Pancreas (tissue), 10 donors: Measurements from ENCODE around the gene FAM117A. TPM values are rescaled to one million over a fixed set of nuclear protein-coding genes. Genes with fewer than 3 reads are reported as not detected.
"Not testable (repeated sequence)": the region's sequence is repeated elsewhere in the genome, so short reads cannot be mapped to it uniquely, and the experiment has no call there.

ENCODE experiments used
- ATAC-seq, 4 donors: fragments of 200-7000 bp; cut with Tn5 transposase; one replicate each; pipeline versions ENCODE4 v1.8.0 to v1.9.1; 2020; ENCODE audit warnings: mild to moderate bottlenecking in 4 of 4, moderate library complexity in 4 of 4
- DNase-seq, 6 donors: peaks; one replicate each; pipeline ENCODE4 v3.0.0-alpha.2; 2020
- FAIRE-seq: peaks from 2 replicates; lab custom pipeline; 2012; peaks lifted over from hg19 to GRCh38; lab: Jason Lieb, UNC
- H3K27ac ChIP-seq, 4 donors: fragments of 200-600 bp; sonication (generic); 1 replicate in 3 of 4; 2 replicates in 1 of 4; pipeline versions ENCODE4 v1.5.0 to v1.8.0; 2020
- H3K27me3 ChIP-seq, 4 donors: fragments of 200-600 bp; one replicate each; pipeline ENCODE4 v1.8.0; 2021
- H3K36me3 ChIP-seq, 3 donors: fragments of 200-600 bp; sonication (generic) in 1 of 3; one replicate each; pipeline versions ENCODE4 v1.5.0 to v1.8.0; 2020 to 2021
- H3K4me1 ChIP-seq, 3 donors: fragments of 200-600 bp; one replicate each; pipeline ENCODE4 v1.8.0; 2021
- H3K4me3 ChIP-seq, 4 donors: fragments of 200-600 bp; sonication (generic) in 2 of 4; one replicate each; pipeline versions ENCODE4 v1.5.0 to v1.8.0; 2020 to 2021
- H3K9me3 ChIP-seq, 4 donors: fragments of 200-600 bp; one replicate each; pipeline ENCODE4 v1.8.0; 2021
- WGBS, 2 donors: extraction: QIAGEN DNeasy Blood & Tissue Kit; methylation state at CpG; one replicate each; pipeline ENCODE4 v1.1.7; 2013; 5-methylcytosine and 5-hydroxymethylcytosine counted together
- intact Hi-C, 3 donors: fragments of 100-400 bp; cut with DNase I; formaldehyde crosslinking; loops; one replicate each; pipeline versions ENCODE4 v1.11.1 to v1.14.2; 2022
- polyA plus RNA-seq, 2 donors: library from polyadenylated mRNA; stranded (reverse); fragments of 200-250 nt; gene quantifications; one replicate each; pipeline ENCODE4 v1.2.3, GENCODE V29; 2013
- total RNA-seq, 6 donors: library from RNA; stranded (reverse); fragmentation: NEBNext Ultra II Directional in 4 of 6; extraction: Animal tissue kit (Norgen Biotek cat#: 25700) in 4 of 6; gene quantifications; one replicate each; pipeline versions ENCODE4 v1.2.1 to v1.2.4, GENCODE V29; 2021 to 2023
- TF ChIP-seq, protein P1 (sequence below), 4 donors: fragments of 200-600 bp; sonication (generic) in 3 of 4; IDR thresholded peaks; one replicate each; pipeline versions ENCODE4 v1.5.0 to v1.8.0; 2021; ENCODE audit warnings: antibody characterized with exemption in 4 of 4
- donor health status: healthy with polysubstance abuse.
- donor health status: DM: no; HTN: no; CAD: no; lungs with moderate emphysema.
- donor health status: DM: no; HTN: no; CAD: no.
- donor health status: control.
- donor health status: control.
- donor health status: Bipolar disorder and iron deficiency.
- donor health status: DM: yes; HTN: yes; CAD: no.
- donor health status: DM: no; HTN: no; CAD: no.
- donor health status: DM: no; HTN: no; CAD: no.
- donor health status: DM: yes; HTN: yes; CAD: no.

Gene FAM117A
- total and polyA plus RNA-seq, 8 donors: 5.3 to 14.8 (median 8.5) TPM

- H3K4me3 ChIP-seq: no peak overlapping the region
- no peaks in the 10 kb centered on the region for H3K9me3 ChIP-seq
- H3K4me1 ChIP-seq: peaks cover 0 to 14% (median 4%) of the 10 kb centered on the region in 3 donors
- WGBS, 2 donors: 57 to 60% methylated on average over 6 of the region's 6 CpGs
- no peaks in the 10 kb centered on the region for H3K27me3 ChIP-seq
- TF ChIP-seq, protein P1, sequence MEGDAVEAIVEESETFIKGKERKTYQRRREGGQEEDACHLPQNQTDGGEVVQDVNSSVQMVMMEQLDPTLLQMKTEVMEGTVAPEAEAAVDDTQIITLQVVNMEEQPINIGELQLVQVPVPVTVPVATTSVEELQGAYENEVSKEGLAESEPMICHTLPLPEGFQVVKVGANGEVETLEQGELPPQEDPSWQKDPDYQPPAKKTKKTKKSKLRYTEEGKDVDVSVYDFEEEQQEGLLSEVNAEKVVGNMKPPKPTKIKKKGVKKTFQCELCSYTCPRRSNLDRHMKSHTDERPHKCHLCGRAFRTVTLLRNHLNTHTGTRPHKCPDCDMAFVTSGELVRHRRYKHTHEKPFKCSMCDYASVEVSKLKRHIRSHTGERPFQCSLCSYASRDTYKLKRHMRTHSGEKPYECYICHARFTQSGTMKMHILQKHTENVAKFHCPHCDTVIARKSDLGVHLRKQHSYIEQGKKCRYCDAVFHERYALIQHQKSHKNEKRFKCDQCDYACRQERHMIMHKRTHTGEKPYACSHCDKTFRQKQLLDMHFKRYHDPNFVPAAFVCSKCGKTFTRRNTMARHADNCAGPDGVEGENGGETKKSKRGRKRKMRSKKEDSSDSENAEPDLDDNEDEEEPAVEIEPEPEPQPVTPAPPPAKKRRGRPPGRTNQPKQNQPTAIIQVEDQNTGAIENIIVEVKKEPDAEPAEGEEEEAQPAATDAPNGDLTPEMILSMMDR (IDR thresholded peaks at IDR 0.05): no peak
- H3K27ac ChIP-seq: no peak overlapping the region
- no peak for ATAC-seq
- FAIRE-seq: no peak
- DNase-seq: no peak
- intact Hi-C loops: loop anchor here in 1 of 3 donors (10.0 kb wide), 1 partner anchor 46 kb away; no protein-coding TSS in a partner anchor
- H3K36me3 ChIP-seq: no peaks in the 10 kb centered on the region
These were observed 2.9 kb downstream of the FAM117A start for GRCh38 chr17:49760932-49761558.

GRCh38 chr17:49760296-49760695 is 3.6 kb downstream of the FAM117A start:
- Histone ChIP-seq H3K4me3 (no peak overlapping the region), H3K36me3 (no peaks in the 10 kb centered on the region), H3K27me3 (no peaks in the 10 kb centered on the region), H3K27ac (no peak overlapping the region), H3K9me3 (no peaks in the 10 kb centered on the region), H3K4me1 (peaks cover 0 to 12% (median 4%) of the 10 kb centered on the region in 3 donors)
- DNase-seq (no peak), FAIRE-seq (no peak), ATAC-seq (no peak)
- TF ChIP-seq, protein P1 (IDR thresholded peaks at IDR 0.05): no peak
- intact Hi-C loops: loop anchor here in 1 of 3 donors (10.0 kb wide), 1 partner anchor 45 kb away; no protein-coding TSS in a partner anchor
- WGBS, 2 donors: 48 to 74% methylated on average over 1 of the region's 1 CpG

DNA sequence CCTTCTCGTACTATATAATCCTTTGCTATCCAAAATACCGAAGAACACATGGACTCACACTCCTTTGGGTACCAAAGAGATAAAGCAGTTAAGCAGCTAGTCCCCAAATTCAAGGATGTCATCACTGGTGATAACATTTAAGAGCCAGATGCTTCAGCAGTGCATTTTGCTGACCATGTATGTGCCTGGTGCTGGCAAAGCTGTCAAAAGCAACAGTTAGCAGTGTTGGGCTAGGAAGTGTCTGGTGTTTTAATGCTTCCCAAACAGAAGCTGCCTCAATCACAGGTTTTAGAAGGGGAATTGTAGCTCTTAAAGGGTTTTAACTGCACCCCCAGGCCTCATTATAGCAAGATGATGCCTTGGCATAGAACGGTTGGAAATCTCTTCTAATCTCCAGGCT is 4.7 kb downstream of the FAM117A start:
- H3K4me3 ChIP-seq: no peak overlapping the region
- WGBS, 2 donors: 72 to 73% methylated on average over 3 of the region's 3 CpGs
- intact Hi-C loops: no loop called here
- no peaks in the 10 kb centered on the region for H3K36me3 ChIP-seq
- H3K27me3 ChIP-seq: no peaks in the 10 kb centered on the region
- H3K9me3 ChIP-seq: no peaks in the 10 kb centered on the region
- no peak for ATAC-seq
- TF ChIP-seq, protein P1 (IDR thresholded peaks at IDR 0.05): no peak
- peaks cover 0 to 6% (median 0%) of the 10 kb centered on the region in 3 donors for H3K4me1 ChIP-seq
- no peak for FAIRE-seq
- DNase-seq: no peak
- H3K27ac ChIP-seq: no peak overlapping the region

GRCh38 chr17:49758464-49759010 is 5.4 kb downstream of the FAM117A start:
- H3K4me3 ChIP-seq, H3K9me3 ChIP-seq, DNase-seq, ATAC-seq, H3K36me3 ChIP-seq, H3K4me1 ChIP-seq, FAIRE-seq, H3K27me3 ChIP-seq, H3K27ac ChIP-seq, intact Hi-C loops: not testable (repeated sequence)
- 91 to 93% methylated on average over 8 of the region's 8 CpGs for WGBS, 2 donors

GRCh38 chr17:49757151-49757777 is 6.7 kb downstream of the FAM117A start:
- H3K9me3 ChIP-seq: no peaks in the 10 kb centered on the region
- no peaks in the 10 kb centered on the region for H3K36me3 ChIP-seq
- DNase-seq: no peak
- no peaks in the 10 kb centered on the region for H3K27me3 ChIP-seq
- no peak overlapping the region for H3K4me3 ChIP-seq
- FAIRE-seq: no peak
- TF ChIP-seq, protein P1 (IDR thresholded peaks at IDR 0.05): no peak
- intact Hi-C loops: no loop called here
- 83 to 89% methylated on average over 6 of the region's 6 CpGs for WGBS, 2 donors
- ATAC-seq: no peak
- H3K4me1 ChIP-seq: peaks cover 0 to 6% (median 4%) of the 10 kb centered on the region in 3 donors
- no peak overlapping the region for H3K27ac ChIP-seq
